Measurements from ENCODE around the gene FBXO31. TPM values are rescaled to one million over a fixed set of nuclear protein-coding genes. Genes with fewer than 3 reads are reported as not detected.

The FBXO31 gene
- total RNA-seq, 4 donors from 2014 or later: 39.9 to 89.3 (median 53.6) TPM

GRCh38 chr16:87410530-87410929 is 27.0 kb upstream of the FBXO31 start:
- Histone ChIP-seq H3K9me3 (no peaks in the 10 kb centered on the region), H3K27me3 (no peaks in the 10 kb centered on the region), H3K36me3 (peaks cover 81% of the 10 kb centered on the region), H3K27ac (no peak overlapping the region), H3K4me1 (no peaks in the 10 kb centered on the region), H3K4me3 (no peak overlapping the region)
- 72% methylated on average over 11 of the region's 11 CpGs for WGBS
- TF ChIP-seq CTCF (IDR thresholded peaks at IDR 0.05) (no peak), POLR2A (IDR thresholded peaks at IDR 0.05) (no peak), POLR2AphosphoS5 (IDR thresholded peaks at IDR 0.05) (no peak), EP300 (IDR thresholded peaks at IDR 0.05) (no peak)
- no peak for DNase-seq (ENCODE audit: low spot score in 2 of 2)

- Histone ChIP-seq H3K36me3 (peaks cover 81% of the 10 kb centered on the region), H3K4me3 (no peak overlapping the region), H3K9me3 (no peaks in the 10 kb centered on the region), H3K27me3 (no peaks in the 10 kb centered on the region), H3K27ac (no peak overlapping the region), H3K4me1 (no peaks in the 10 kb centered on the region)
- peak in 1 of 2 donors; percentile 7 for DNase-seq (ENCODE audit: low spot score in 2 of 2)
- TF ChIP-seq POLR2A (IDR thresholded peaks at IDR 0.05) (no peak), POLR2AphosphoS5 (IDR thresholded peaks at IDR 0.05) (no peak), EP300 (IDR thresholded peaks at IDR 0.05) (no peak), CTCF (IDR thresholded peaks at IDR 0.05) (no peak)
- 88% methylated on average over 13 of the region's 13 CpGs for WGBS
These were observed 26.2 kb upstream of the FBXO31 start for GRCh38 chr16:87409781-87410180.

GRCh38 chr16:87409153-87409552 is 25.6 kb upstream of the FBXO31 start:
- no peaks in the 10 kb centered on the region for H3K27me3 ChIP-seq
- no peak overlapping the region for H3K27ac ChIP-seq
- DNase-seq (ENCODE audit: low spot score in 2 of 2): no peak
- no peaks in the 10 kb centered on the region for H3K9me3 ChIP-seq
- WGBS: 89% methylated on average over 13 of the region's 13 CpGs
- H3K36me3 ChIP-seq: peaks cover 81% of the 10 kb centered on the region
- no peaks in the 10 kb centered on the region for H3K4me1 ChIP-seq
- no peak overlapping the region for H3K4me3 ChIP-seq
- TF ChIP-seq CTCF (IDR thresholded peaks at IDR 0.05) (no peak), POLR2A (IDR thresholded peaks at IDR 0.05) (no peak), EP300 (IDR thresholded peaks at IDR 0.05) (no peak), POLR2AphosphoS5 (IDR thresholded peaks at IDR 0.05) (no peak)

- WGBS: 77% methylated on average over 26 of the region's 26 CpGs
- Histone ChIP-seq H3K4me3 (no peak overlapping the region), H3K27ac (peak overlapping the region; percentile 66), H3K27me3 (no peaks in the 10 kb centered on the region), H3K4me1 (no peaks in the 10 kb centered on the region), H3K9me3 (no peaks in the 10 kb centered on the region), H3K36me3 (peaks cover 76% of the 10 kb centered on the region)
- peak; percentile 81 to 83 for DNase-seq (ENCODE audit: low spot score in 2 of 2)
- TF ChIP-seq EP300 (IDR thresholded peaks at IDR 0.05) (no peak), POLR2AphosphoS5 (IDR thresholded peaks at IDR 0.05) (no peak), POLR2A (IDR thresholded peaks at IDR 0.05) (no peak), CTCF (IDR thresholded peaks at IDR 0.05) (no peak)
These were observed 24.0 kb upstream of the FBXO31 start for GRCh38 chr16:87407511-87408112.

- whole genome bisulfite sequencing: 90% methylated on average over 14 of the region's 14 CpGs
- Histone ChIP-seq H3K27ac (peak overlapping the region; percentile 23), H3K9me3 (no peaks in the 10 kb centered on the region), H3K27me3 (no peaks in the 10 kb centered on the region), H3K4me1 (no peaks in the 10 kb centered on the region), H3K36me3 (peaks cover 75% of the 10 kb centered on the region), H3K4me3 (no peak overlapping the region)
- DNase-seq (ENCODE audit: low spot score in 2 of 2): peak in 1 of 2 donors; percentile 68
- no peak for TF ChIP-seq EP300 (IDR thresholded peaks at IDR 0.05)
- no peak for TF ChIP-seq POLR2A (IDR thresholded peaks at IDR 0.05)
- no peak for TF ChIP-seq CTCF (IDR thresholded peaks at IDR 0.05)
- TF ChIP-seq POLR2AphosphoS5 (IDR thresholded peaks at IDR 0.05): no peak
These were observed 23.0 kb upstream of the FBXO31 start for GRCh38 chr16:87406495-87407088.
